ENCODE data around the gene BORA.
"Not testable (repeated sequence)": the region's sequence is repeated elsewhere in the genome, so short reads cannot be mapped to it uniquely, and the experiment has no call there.

Gene BORA

DNA sequence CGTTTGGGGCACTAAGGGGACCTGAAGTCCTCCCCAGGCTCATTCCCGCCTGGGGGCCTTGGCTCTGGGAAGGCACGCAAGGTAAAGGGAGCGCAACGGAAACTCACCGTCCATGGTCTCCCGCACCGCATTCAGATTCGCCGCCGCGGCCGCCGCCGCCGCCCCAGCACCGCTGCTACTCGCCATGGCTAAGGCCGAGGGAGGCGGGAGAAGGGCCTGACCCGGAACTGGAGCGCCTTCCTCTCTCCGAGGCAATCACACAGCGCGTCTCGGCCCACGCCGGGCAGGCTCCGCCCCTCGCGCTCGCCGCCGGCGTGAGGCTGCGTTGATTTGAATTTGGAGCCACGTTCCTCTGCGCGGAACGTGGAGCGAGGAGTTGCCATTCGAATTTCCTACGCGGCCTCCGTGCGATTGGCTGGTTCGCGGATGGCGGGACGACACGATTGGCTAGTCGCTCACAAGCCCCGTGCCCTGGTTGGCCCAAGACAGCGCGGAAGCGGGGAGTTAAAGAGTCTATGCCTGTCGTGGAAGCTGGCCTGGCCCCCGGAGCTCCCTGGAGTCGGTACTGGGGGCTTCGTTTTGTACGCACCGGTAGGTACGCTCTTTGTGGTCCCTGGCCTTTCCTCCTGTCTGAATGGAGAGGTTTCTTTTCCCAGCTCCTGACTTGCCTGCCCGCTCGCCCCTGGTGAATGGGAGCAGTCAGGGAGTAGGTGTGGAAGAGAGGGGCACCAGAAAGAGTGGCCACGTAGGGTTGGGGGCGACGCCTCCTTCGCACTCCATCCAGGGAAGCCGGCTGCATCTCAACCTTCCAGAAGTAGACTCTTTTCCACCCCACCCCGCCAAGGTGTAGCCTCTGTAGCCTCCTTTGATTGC, at the start of gene BORA, which contains the start of gene MZT1:
Gene BORA, plus strand, starts transcription at position 507 of the 873 bp plus-strand sequence. CDS start 1,018 bp downstream, outside the sequence.
Gene MZT1, minus strand, starts transcription at position 213 of the 873 bp plus-strand sequence. Its CDS starts 27 bp downstream, at position 186.
- DNase-seq (ENCODE audit: low spot score): peak; percentile 96

GRCh38 chr13:72678312-72678711, 49.4 kb upstream of the BORA start:
- DNase-seq (ENCODE audit: low spot score): no peak

DNA sequence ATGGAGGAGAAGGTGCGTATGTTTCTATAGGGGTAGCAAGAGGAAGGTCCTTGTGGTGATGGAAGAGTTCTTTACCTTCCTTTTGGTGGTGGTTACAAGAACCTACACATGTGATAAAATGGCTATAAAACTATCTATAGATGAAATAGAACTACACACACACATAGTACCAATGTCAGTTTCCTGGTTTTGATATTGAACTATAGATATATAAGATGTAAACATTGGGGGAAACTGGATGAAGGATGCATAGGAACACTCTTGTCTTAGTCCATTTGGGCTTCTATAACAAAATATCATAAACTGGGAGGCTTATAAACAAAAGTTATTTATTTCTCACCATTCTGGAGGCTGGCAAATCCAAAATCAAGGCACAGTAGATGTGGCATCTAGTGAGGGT, 47.4 kb upstream of the BORA start:
- no peak for DNase-seq (ENCODE audit: low spot score)

DNA sequence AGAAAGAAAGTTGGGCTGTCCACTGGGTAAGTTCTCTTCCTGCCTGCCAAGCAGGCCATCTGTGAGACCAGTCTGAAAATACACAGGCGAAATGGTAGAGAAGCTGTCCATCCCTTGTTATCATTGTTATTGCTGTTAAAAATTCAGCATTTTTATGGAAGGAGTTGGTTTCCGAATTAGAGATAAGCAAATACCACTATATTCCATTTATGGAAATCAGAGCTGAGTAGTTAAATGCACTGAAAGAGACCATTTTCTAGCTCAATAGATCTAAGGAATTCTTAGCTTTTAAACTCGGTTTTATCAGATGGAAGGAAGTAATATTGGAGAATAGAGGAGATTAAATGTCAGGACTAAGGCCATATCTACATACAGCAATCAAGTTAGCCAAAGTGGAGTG, 41.0 kb upstream of the BORA start:
- no peak for DNase-seq (ENCODE audit: low spot score)

DNA sequence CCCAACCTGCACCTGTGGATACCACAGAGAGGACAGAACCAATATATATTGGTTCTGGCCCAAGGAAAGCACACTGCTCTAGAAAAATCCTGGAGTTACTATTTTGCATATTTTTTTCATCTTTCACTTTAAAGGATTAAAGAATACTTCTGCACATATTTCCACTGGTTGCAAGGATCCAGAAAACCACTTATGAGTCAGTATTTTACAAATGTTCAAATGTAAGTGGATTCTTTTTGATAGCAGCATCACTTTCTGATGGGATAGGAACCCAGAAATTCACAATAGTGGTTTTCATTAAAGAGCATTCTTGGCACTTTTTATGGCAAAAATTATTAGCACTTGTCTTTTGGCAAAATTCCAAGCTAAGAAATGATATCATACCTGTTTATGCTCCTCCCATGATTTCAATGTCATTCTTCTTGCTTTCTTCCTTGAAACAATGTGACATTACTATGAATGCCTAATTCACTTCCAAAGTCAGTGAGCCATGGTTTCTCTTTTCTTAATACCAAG, 38.5 kb upstream of the BORA start:
- DNase-seq (ENCODE audit: low spot score): no peak

DNA sequence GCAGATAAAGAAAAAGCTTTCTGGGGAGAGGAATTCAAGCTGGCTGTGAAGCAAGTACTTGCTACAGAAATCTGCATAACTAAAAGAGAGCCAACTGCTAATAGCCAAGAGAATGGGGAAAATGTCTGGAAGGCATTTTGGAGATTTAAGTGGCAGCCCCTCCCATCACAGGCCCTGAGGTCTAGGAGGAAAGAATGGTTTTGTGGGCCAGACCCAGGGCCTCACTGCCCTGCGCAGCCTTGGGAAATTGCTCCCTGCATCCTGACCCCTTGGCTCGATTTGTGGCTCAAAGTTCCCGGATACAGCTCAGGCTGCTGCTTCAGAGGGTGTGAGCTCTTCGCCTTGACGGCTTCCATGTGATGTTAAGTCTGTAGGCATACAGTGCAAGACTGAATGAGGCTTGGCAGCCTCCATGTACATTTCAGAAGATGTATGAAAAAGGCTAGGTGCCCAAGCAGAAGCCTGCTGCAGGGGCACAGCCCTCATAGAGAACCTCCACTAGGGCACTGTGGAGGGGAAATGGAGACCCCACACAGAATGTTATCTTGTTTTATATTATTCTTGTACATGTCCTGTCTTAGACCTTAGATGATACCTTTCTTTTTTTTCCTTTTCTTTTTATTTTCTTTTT, 34.7 kb upstream of the BORA start:
- DNase-seq (ENCODE audit: low spot score): no peak

GRCh38 chr13:72693832-72694231, 33.9 kb upstream of the BORA start:
- no peak for DNase-seq (ENCODE audit: low spot score)

DNA sequence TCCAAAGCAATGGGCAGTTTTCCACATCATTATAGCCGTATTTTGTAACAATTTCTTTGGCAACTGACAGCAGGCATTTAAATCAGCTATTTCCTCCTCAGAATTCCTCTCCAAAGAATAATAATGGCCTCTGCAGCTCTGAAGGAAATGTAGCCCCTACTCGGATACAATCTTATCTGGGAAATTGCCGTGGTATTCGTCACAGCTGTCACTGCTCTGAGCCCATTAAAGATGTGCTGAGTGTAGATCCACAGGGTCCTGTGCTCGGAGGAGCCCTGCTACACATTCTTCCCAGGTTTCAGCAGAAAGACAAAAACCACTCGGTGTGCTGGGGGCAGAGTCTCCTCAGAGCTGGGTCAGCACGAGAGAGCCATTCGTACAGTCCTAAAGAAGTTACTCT, 33.4 kb upstream of the BORA start:
- DNase-seq (ENCODE audit: low spot score): no peak

GRCh38 chr13:72696579-72696978, 31.1 kb upstream of the BORA start:
- DNase-seq (ENCODE audit: low spot score): no peak

DNA sequence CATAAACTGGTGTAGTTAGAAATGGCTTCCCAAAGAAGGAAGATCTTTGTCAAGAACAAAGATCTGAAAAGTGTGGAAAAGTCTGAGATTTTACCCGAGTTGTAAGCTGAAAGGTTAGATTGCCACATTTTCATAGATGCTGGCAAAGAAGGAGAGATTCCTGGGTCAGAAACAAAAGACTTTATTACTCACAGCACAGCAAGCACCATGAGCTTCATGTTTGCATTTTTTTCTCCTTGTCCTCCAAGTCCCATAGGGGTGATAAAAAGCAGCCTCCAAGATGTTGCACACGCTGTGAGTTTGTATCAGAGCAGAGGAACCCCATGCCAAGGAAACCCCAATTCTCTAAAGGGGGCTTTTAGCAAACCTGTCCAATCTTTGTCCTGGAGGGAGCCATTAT, 29.6 kb upstream of the BORA start:
- no peak for DNase-seq (ENCODE audit: low spot score)

DNA sequence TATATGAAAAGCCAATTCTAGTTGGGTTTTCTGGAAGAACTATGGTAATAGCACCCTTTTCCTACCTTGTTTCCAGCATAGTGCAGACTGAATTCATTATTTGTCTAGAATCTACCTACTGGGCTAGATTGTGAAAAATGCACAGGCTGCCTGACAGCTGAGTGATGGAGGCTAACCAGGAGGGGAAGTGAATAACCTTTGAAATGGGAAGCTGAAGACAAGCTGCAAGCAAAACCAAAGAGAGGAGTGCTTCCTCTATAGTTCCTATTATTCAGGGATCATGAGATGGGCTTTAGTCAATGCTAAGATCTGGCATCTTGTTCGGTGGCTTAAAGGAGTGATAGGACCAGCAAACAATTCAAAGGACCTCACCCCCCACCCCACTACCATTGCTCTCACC, 27.2 kb upstream of the BORA start:
- no peak for DNase-seq (ENCODE audit: low spot score)

- DNase-seq (ENCODE audit: low spot score): no peak
Measured at GRCh38 chr13:72716776-72717175, 10.9 kb upstream of the BORA start.

GRCh38 chr13:72726185-72726584, 1.5 kb upstream of the BORA start:
- not testable (repeated sequence) for DNase-seq (ENCODE audit: low spot score)

DNA sequence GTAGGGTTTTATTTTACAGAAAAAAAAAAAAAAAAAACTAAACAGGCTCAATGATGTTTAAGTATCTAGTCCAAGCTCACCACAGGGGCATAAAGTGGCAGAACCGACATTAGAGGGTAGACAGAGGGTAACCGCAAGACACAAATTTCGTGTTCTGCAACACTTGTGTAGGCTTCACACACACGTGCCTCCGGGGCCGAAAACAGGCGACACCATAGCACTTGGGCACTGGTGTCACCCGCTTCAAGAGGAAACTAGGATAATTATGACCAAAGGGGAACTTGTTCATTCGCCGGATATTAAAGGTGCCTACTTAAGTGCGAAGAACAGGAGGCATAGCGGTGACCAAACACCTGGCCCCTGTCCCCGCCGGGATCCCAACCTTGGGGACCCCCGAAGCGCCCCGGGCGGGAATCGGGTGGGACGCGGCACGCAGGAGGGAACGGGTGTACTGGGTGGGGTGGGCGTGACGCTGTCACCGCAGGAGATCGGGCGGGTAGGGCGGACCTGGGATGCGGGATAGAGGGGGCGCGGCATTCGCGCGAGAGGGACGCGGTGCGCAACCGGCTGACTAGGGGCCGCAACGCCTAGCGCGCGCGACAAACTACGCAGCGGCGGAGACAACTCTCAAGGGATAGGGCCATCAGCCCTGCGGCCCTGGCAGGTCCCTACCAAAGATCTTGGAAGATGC, 852 bp upstream of the BORA start:
- peak; percentile 41 for DNase-seq (ENCODE audit: low spot score)

GRCh38 chr13:72728290-72728605, 525 bp downstream of the BORA start:
- DNase-seq (ENCODE audit: low spot score): no peak

GRCh38 chr13:72737033-72737432, 9.3 kb downstream of the BORA start:
- DNase-seq (ENCODE audit: low spot score): no peak

GRCh38 chr13:72740015-72740414, 12.3 kb downstream of the BORA start:
- DNase-seq (ENCODE audit: low spot score): no peak

GRCh38 chr13:72745260-72745659, 17.5 kb downstream of the BORA start:
- no peak for DNase-seq (ENCODE audit: low spot score)

DNA sequence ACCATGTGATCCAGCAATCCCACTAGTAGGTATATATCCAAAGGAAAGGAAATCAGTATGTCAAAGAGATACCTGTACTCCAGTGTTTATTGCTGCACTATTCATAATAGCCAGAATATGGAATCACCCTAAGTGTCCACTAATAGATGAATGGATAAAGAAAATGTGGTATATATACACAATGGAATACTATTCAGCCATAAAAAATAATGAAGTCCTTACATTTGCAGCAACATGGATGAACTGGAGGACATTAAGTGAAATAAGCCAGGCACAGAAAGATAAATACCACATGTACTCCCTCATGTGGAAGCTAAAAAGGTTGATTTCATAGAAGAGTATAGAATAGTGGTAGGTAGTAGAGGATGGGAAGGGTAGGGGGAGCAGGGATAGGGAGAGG, 23.5 kb downstream of the BORA start:
- DNase-seq (ENCODE audit: low spot score): no peak

GRCh38 chr13:72754111-72754510, 26.4 kb downstream of the BORA start:
- no peak for DNase-seq (ENCODE audit: low spot score)

DNA sequence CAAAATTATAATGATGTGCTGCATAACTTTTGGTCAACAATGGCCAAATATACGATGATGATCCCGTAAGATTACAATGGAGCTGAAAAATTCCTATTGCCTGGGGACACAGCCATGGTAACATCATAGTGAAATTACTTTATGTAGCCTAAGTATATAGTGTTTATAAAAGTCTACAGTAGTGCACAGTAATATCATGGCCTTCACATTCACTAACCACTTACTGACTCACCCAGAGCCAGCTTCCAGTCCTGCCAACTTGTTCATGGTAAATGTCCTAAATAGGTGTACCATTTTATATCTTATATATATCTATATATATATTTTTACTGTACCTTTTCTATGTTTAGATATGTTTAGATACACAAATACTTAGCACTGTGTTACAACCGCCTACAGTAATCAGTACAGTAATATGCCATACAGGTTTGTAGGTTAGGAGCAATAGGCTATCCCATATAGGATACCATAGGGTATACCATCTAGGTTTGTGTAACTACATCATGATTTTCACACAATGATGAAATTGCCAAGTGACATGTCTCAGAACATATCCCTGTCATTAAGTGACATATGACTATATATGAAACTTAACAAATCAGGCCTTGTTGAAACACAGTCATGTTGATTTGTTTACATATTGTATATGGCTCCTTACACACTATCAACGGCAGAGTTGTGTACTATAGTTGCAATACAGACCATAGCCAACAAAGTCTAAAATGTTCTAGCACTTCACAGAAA, 30.2 kb downstream of the BORA start:
- DNase-seq (ENCODE audit: low spot score): no peak

GRCh38 chr13:72760189-72760588, 32.5 kb downstream of the BORA start:
- no peak for DNase-seq (ENCODE audit: low spot score)
